ENCODE data around the gene PIK3CG.
"Not testable (repeated sequence)": the region's sequence is repeated elsewhere in the genome, so short reads cannot be mapped to it uniquely, and the experiment has no call there.

PIK3CG gene

DNA sequence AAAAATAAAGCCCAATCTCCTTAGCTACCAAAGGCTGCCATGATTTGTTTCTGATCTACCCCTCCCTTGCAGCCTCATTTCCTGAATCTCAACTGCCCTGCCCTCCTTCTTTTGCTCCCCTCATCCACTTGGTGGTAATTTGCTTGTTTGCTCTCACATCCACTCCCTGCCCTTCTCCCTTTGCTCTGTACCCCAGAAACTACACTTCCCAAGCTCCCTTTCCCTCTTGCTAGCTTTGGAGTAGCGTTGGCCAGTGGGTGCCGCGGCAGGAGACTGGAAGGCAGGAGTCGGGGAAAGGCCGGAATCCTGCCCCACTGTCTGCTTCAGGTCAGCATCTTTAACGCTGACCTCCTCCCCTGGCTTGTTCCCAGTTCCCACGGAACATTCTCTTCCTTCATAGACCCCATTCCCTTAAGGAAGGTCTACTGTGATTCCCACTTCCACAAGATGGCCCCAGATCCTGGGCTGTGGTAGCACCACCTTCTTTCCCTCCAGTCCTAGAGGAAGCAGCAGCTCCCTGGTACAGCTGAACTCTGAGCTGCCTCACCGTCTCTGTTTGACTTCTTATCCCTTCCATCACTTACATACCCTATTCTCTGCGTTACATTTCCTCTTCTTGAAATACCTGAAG lies 79.1 kb downstream of the PIK3CG start:
- no peak for DNase-seq

- DNase-seq: no peak
Measured at GRCh38 chr7:106947244-106947728, 82.2 kb downstream of the PIK3CG start.

- DNase-seq: no peak
Measured at GRCh38 chr7:106952001-106952657, 87.0 kb downstream of the PIK3CG start.

DNA sequence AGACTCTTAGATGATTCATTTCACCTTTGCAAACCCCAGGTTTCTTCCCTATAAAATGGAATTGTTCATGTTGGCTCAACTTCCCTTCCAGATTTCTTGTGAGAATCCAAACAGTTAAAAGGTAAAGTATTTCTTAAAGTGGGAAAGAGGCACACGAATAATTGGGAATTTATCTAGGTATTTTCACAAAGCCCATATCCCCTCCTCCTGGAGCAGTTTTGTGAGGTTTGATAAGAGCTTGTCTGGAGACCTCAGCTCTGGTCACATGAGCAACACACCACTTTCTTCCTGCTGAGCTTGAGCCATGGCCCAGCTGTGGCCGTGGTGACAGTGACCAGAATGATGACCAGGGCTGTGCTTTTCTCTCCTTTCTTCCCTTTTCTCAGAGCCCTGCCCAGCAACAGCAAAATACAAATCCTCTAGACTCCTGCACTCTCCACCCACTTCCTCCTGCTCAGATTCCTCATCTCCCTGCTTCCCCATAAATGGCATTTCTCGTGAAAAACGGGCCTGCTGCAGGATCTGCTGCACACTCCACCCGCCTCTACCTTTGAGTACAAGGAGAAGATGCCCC lies 87.7 kb downstream of the PIK3CG start:
- DNase-seq: no peak

DNA sequence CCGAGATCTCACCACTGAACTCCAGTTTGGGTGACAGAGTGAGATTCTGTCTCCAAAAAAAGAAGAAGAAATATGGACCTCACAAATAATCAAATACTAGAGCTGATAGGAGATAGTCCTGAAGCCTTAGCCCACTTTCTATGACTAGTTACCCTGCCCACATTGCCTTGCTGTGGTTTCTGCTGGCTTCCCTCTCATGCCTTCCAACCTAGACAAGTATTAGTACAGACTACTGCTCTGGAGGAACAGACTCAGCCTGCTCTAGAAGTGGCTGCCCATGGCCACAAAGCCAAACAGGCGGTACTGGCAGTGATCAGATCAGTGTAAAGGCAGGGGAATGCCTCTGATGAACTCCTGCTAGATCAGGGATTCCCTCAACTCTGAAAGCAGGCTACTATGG lies 89.8 kb downstream of the PIK3CG start:
- DNase-seq: no peak

DNA sequence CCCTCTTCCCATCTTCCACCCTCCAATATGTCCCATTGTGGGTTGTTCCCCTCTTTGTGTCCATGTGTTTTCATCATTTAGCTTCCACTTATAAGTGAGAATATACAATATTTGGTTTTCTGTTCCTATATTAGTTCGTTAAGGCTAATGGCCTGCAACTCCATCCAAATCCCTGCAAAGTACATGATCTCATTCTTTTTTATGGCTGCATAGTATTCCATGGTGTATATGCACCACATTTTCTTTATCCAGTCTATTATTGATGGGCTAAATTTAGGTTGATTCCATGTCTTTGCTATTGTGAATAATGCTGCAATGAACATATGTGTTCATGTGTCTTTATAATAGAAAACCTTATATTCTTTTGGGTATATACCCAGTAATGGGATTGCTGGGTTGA lies 90.8 kb downstream of the PIK3CG start:
- DNase-seq: not testable (repeated sequence)

Data from effector CD4-positive, alpha-beta T cell (primary cell).